HuH-7 (cell line): ENCODE results near the gene GET4.
"Not testable (repeated sequence)": the region's sequence is repeated elsewhere in the genome, so short reads cannot be mapped to it uniquely, and the experiment has no call there.

Source experiments
- DNase-seq: peaks from one replicate; pipeline ENCODE4 v3.0.0; 2011; ENCODE audit warnings: low spot score

The GET4 gene

GRCh38 chr7:916291-916941, 40.1 kb downstream of the GET4 start:
- DNase-seq = no peak

GRCh38 chr7:917255-918117, 41.1 kb downstream of the GET4 start:
- DNase-seq = no peak

GRCh38 chr7:918118-918425, 41.7 kb downstream of the GET4 start:
- DNase-seq = no peak

GRCh38 chr7:918441-919113, 42.2 kb downstream of the GET4 start:
- DNase-seq = no peak

GRCh38 chr7:919114-919442, 42.7 kb downstream of the GET4 start:
- no peak for DNase-seq

- no peak for DNase-seq
These were observed 43.6 kb downstream of the GET4 start for GRCh38 chr7:919924-920341.

- DNase-seq = no peak
These were observed 44.2 kb downstream of the GET4 start for GRCh38 chr7:920351-921070.

GRCh38 chr7:921071-921461, 44.7 kb downstream of the GET4 start:
- no peak for DNase-seq

- no peak for DNase-seq
These were observed 45.4 kb downstream of the GET4 start for GRCh38 chr7:921581-922333.

- no peak for DNase-seq
These were observed 46.2 kb downstream of the GET4 start for GRCh38 chr7:922334-923107.

- DNase-seq = no peak
These were observed 47.0 kb downstream of the GET4 start for GRCh38 chr7:923108-924041.

GRCh38 chr7:924042-924441, 47.7 kb downstream of the GET4 start:
- not testable (repeated sequence) for DNase-seq

GRCh38 chr7:924541-925231, 48.3 kb downstream of the GET4 start:
- no peak for DNase-seq

GRCh38 chr7:925601-926000, 49.2 kb downstream of the GET4 start:
- DNase-seq = no peak

- DNase-seq = peak; percentile 95
These were observed 50.0 kb downstream of the GET4 start for GRCh38 chr7:926061-927030.

- DNase-seq = no peak
These were observed 50.8 kb downstream of the GET4 start for GRCh38 chr7:927031-927671.

- no peak for DNase-seq
These were observed 53.0 kb downstream of the GET4 start for GRCh38 chr7:929311-929711.
